Astrocyte of the spinal cord (primary cell): ENCODE results near the gene ARAP2.
A peak's percentile ranks its signal among the peaks of the same experiment; 100 is the strongest.

Source experiments
- DNase-seq: peaks from one replicate; pipeline ENCODE4 v3.0.0; 2011; ENCODE audit warnings: low read depth, low spot score
- H3K4me3 ChIP-seq: 2 replicates; pipeline ENCODE4 v1.5.1; 2011; ENCODE audit warnings: low read depth, mild to moderate bottlenecking, low read length, moderate library complexity
- CTCF ChIP-seq: IDR thresholded peaks from 2 replicates; pipeline ENCODE4 v1.5.1; 2012; ENCODE audit warnings: low read depth, mild to moderate bottlenecking, low read length, inconsistent platforms
- in situ Hi-C: cut with HindIII; loops from 2 replicates; pipeline ENCODE4 v1.10.0; 2017; ENCODE audit warnings: low sequenced_read_pairs

The ARAP2 gene

DNA sequence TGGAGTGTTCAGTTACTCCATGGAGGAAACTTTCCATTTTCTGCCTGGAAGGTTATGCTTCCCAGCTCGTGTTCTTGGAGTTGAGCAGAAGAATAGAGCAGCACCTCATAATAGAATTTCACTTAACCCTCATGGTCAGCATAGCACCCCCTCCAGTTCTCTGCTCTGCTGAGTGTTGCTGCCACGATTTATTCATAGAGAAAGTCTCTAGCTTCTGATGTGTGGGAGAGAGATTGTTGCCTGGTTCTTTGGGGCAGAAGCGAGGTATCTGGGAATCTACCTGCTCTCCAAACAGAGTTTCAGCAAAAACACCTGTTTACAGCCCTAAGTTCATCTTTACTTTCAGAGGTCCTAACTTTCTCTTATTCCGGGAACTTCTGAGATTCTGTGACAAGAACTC is 33.2 kb upstream of the ARAP2 start:
- in situ Hi-C loops, result no loop called here
- no peak for TF ChIP-seq CTCF
- no peak overlapping the region for H3K4me3 ChIP-seq
- DNase-seq, result no peak

DNA sequence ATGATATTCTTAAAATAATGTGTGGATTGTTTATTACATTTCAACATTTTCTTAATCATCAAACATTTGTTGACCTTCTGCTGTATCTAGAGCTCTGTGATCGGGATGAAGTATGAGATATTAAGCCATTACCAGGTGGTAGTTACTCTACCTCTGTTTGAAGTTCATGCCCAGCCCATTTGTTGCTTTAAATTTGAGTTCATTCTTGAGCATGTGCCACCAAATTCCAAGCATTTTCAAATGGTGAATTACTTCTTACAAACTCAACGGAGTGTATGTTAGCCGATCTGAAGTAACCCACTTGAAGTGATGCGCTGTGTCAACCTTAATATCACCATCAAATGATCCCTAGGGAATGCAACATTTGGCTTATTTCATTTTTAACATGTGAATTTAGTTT is 29.8 kb upstream of the ARAP2 start:
- DNase-seq, result peak; percentile 8
- H3K4me3 ChIP-seq, result no peak overlapping the region
- in situ Hi-C loops, result no loop called here
- no peak for TF ChIP-seq CTCF

DNA sequence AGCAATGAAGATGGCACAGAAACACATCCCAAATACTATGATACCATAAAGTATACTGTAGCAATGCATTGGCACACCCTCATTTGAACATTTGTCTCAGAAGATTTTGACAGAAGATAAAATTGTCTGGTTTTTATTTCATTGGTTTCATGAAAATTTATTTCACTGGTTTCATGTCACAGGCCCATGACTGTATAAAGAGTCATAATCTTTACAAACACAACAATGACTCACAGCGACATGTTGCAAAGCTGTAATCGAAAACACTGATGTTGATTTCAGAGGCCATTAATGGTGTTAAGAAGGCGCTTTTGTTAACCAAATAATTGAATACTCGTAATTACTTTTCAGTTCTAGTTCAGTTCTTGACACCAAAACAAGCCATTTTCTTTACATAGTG is 29.0 kb upstream of the ARAP2 start:
- no peak overlapping the region for H3K4me3 ChIP-seq
- no peak for TF ChIP-seq CTCF
- in situ Hi-C loops, result no loop called here
- no peak for DNase-seq

GRCh38 chr4:36269533-36270173 is 25.3 kb upstream of the ARAP2 start:
- H3K4me3 ChIP-seq, result no peak overlapping the region
- in situ Hi-C loops, result no loop called here
- DNase-seq, result no peak
- TF ChIP-seq CTCF, result no peak

- in situ Hi-C loops, result no loop called here
- no peak for DNase-seq
- H3K4me3 ChIP-seq, result no peak overlapping the region
- TF ChIP-seq CTCF, result no peak
Observed at GRCh38 chr4:36269101-36269500, 24.8 kb upstream of the ARAP2 start.

DNA sequence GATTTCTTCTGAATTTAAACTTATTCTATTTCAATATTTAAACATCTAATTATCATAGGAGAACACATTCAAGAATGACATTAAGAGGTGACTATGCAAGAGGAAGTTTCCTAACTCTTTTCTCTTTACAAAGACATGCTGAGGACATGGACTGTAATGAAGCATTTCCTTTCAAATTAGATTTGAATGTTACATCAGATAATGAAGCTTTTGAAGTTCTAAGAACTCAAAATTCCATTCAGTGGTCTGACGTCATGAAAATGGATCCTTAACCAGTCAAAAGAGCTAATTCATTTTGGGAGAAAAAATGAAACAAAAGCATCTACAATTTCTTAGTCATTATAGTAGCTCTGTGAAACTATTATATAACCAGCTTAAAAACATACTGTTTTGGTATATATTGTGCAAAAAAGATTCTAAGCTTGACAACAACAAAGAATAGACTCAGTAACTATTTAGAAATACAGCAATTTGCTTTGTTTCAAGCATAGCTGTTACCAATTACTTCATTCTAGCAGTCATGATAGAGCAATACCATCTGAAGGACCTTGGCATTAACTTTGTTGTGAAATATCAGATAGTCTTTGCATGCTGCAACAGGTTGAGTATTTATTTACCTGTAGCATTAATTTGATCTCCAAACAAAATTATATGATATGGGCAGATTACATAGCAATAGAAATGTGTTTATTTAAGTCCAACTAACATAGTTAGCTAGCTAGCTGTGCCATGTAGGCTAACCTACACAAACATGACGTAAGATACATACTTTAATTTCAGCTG is 23.4 kb upstream of the ARAP2 start:
- no peak for DNase-seq
- H3K4me3 ChIP-seq, result no peak overlapping the region
- in situ Hi-C loops, result no loop called here
- TF ChIP-seq CTCF, result no peak
